Heart left ventricle (tissue), 16 donors: Measurements from ENCODE around the gene PSMB1. TPM values are rescaled to one million over a fixed set of nuclear protein-coding genes. Genes with fewer than 3 reads are reported as not detected.

Source experiments
- ATAC-seq, 4 donors: fragments of 200-7000 bp; cut with Tn5 transposase; one replicate each; pipeline ENCODE4 v1.9.1; 2020 to 2022; ENCODE audit warnings: moderate library complexity in 4 of 4, mild to moderate bottlenecking in 3 of 4, moderate number of reproducible peaks in 1 of 4
- DNase-seq, 5 donors: peaks; one replicate each; pipeline ENCODE4 v3.0.0-alpha.2; 2020
- H3K27ac ChIP-seq, 12 donors: fragments of 200-600 bp; sonication (generic) in 4 of 12; one replicate each; pipeline versions ENCODE4 v1.5.0 to v1.8.0; 2016 to 2022; ENCODE audit warnings: mild to moderate bottlenecking in 2 of 12
- H3K27me3 ChIP-seq, 9 donors: fragments of 200-600 bp; sonication (generic) in 2 of 9; one replicate each; pipeline versions ENCODE4 v1.5.1 to v1.8.0; 2016 to 2022; ENCODE audit warnings: mild to moderate bottlenecking in 3 of 9
- H3K36me3 ChIP-seq, 9 donors: fragments of 200-600 bp; sonication (generic) in 2 of 9; one replicate each; pipeline versions ENCODE4 v1.5.0 to v1.8.0; 2018 to 2022; ENCODE audit warnings: mild to moderate bottlenecking in 2 of 9
- H3K4me1 ChIP-seq, 12 donors: fragments of 200-600 bp; sonication (generic) in 4 of 12; one replicate each; pipeline versions ENCODE4 v1.5.0 to v1.8.0; 2016 to 2022; ENCODE audit warnings: mild to moderate bottlenecking in 3 of 12
- H3K4me3 ChIP-seq, 12 donors: fragments of 200-600 bp; sonication (generic) in 4 of 12; one replicate each; pipeline versions ENCODE4 v1.5.0 to v1.8.0; 2017 to 2022; ENCODE audit warnings: mild to moderate bottlenecking in 9 of 12, moderate library complexity in 4 of 12
- H3K9me3 ChIP-seq, 12 donors: fragments of 200-600 bp; sonication (generic) in 4 of 12; one replicate each; pipeline versions ENCODE4 v1.5.0 to v1.8.0; 2016 to 2022; ENCODE audit warnings: mild to moderate bottlenecking in 1 of 12
- CTCF ChIP-seq, 12 donors: fragments of 200-600 bp; sonication (generic) in 4 of 12; IDR thresholded peaks; one replicate each; pipeline versions ENCODE4 v1.5.0 to v1.8.0; 2018 to 2022; ENCODE audit warnings: antibody characterized with exemption in 12 of 12, mild to moderate bottlenecking in 5 of 12
- POLR2A ChIP-seq, 2 donors: fragments of 450-650 bp; IDR thresholded peaks; one replicate each; pipeline ENCODE4 v1.6.1; 2017; ENCODE audit warnings: antibody characterized with exemption in 2 of 2, mild to moderate bottlenecking in 2 of 2, moderate library complexity in 2 of 2
- WGBS, 4 donors: extraction: QIAGEN DNeasy Blood & Tissue Kit in 2 of 4; methylation state at CpG; one replicate each; pipeline versions ENCODE4 v1.1.5 to v1.1.7; 2013 to 2018; 5-methylcytosine and 5-hydroxymethylcytosine counted together
- intact Hi-C, 10 donors: fragments of 100-400 bp; cut with DNase I; formaldehyde crosslinking; loops; one replicate each; pipeline versions ENCODE4 v1.11.1 to v1.14.2; 2022
- polyA plus RNA-seq, 2 donors: library from polyadenylated mRNA; stranded (reverse); fragments of 200-250 nt; gene quantifications; one replicate each; pipeline ENCODE4 v1.2.3, GENCODE V29; 2013
- total RNA-seq, 9 donors: library from RNA; depleted of rRNA in 2 of 9; stranded (reverse); fragments of >200 nt in 2 of 9; fragmentation: NEBNext Ultra II Directional in 3 of 9; extraction: Animal tissue kit (Norgen Biotek cat#: 25700) in 3 of 9; gene quantifications; one replicate each; pipeline versions ENCODE4 v1.1.0 to v1.2.4, GENCODE V29; 2016 to 2023
- donor health status: ischemic (EF 13 %, LVEDD 7.1; RV severe dilation, severe dysfunction).
- donor health status: healthy with polysubstance abuse.
- donor health status: DM: no; HTN: yes; CAD: no.
- donor health status: DM: no; HTN: no; CAD: no.
- donor health status: ischemic (EF 25% LVEDD 6.9; RV normal size, moderate dysfunction).
- donor health status: ischemic (EF 25% LVEDD 5.7; RV mildly dilated, moderate dysfunction).
- donor health status: healthy.
- donor health status: DM: yes; HTN: yes; CAD: no.
- donor health status: ischemic (EF 35%, LVEDD 5.7; RV mildly dilated, moderate dysfunction).
- donor health status: nonischemic (EF 11% LVEDD 7.7; RV severe dilation, severe dysfunction).
- donor health status: DM: yes; HTN: yes; CAD: no.
- donor health status: PGD.
- donor health status: ischemic (EF 29% LVEDD 5.4; RV normal size, mild dysfunction).
- donor health status: nonischemic (EF 23%, LVEDD 6.1; RV moderate dilation, normal function).

Gene PSMB1
- total and polyA plus RNA-seq, 11 donors: 124 to 313 (median 146) TPM

- intact Hi-C loops: loop anchor here in 4 of 10 donors (10.0 kb wide), 3 partner anchors 232 to 1642 kb away; partner anchors contain the start of gene FAM120B (in 1 of the 4)
- Histone ChIP-seq H3K27ac (no peak overlapping the region), H3K4me3 (no peak overlapping the region)
Measured at GRCh38 chr6:170536671-170537070, 16.4 kb downstream of the PSMB1 start.

GRCh38 chr6:170535004-170535403 lies 18.1 kb downstream of the PSMB1 start:
- DNase-seq (no peak), ATAC-seq (no peak)
- TF ChIP-seq POLR2A (IDR thresholded peaks at IDR 0.05): no peak
- TF ChIP-seq CTCF (IDR thresholded peaks at IDR 0.05): no peak
- H3K36me3 ChIP-seq: peaks cover 0 to 90% (median 81%) of the 10 kb centered on the region in 9 donors
- peaks cover 0 to 2% (median 0%) of the 10 kb centered on the region in 12 donors for H3K4me1 ChIP-seq
- intact Hi-C loops: loop anchor here in 4 of 10 donors (10.0 kb wide), 3 partner anchors 230 to 1640 kb away; partner anchors contain the start of gene FAM120B (in 1 of the 4)
- no peak overlapping the region for H3K27ac ChIP-seq
- WGBS, 4 donors: 86 to 92% (median 91%) methylated on average over 5 of the region's 5 CpGs
- H3K9me3 ChIP-seq: no peaks in the 10 kb centered on the region
- no peaks in the 10 kb centered on the region for H3K27me3 ChIP-seq
- H3K4me3 ChIP-seq: no peak overlapping the region

More at GRCh38 chr6:170536671-170537070, 16.4 kb downstream of the PSMB1 start:
- no peak for TF ChIP-seq POLR2A (IDR thresholded peaks at IDR 0.05)
- TF ChIP-seq CTCF (IDR thresholded peaks at IDR 0.05): no peak
- Histone ChIP-seq H3K36me3 (peaks cover 0 to 100% (median 96%) of the 10 kb centered on the region in 9 donors), H3K9me3 (no peaks in the 10 kb centered on the region), H3K27me3 (no peaks in the 10 kb centered on the region), H3K4me1 (peaks cover 0 to 11% (median 2%) of the 10 kb centered on the region in 12 donors)
- DNase-seq: no peak
- no peak for ATAC-seq
- 89 to 94% (median 91%) methylated on average over 5 of the region's 5 CpGs for WGBS, 4 donors

- no peak overlapping the region for H3K27ac ChIP-seq
- peaks cover 0 to 77% (median 69%) of the 10 kb centered on the region in 9 donors for H3K36me3 ChIP-seq
- DNase-seq (no peak), ATAC-seq (no peak)
- H3K4me3 ChIP-seq: no peak overlapping the region
- no peaks in the 10 kb centered on the region for H3K9me3 ChIP-seq
- H3K27me3 ChIP-seq: no peaks in the 10 kb centered on the region
- 76 to 85% (median 79%) methylated on average over 2 of the region's 2 CpGs for WGBS, 4 donors
- intact Hi-C loops: loop anchor here in 5 of 10 donors (5.0 to 10.0 kb wide), 5 partner anchors 229 to 1639 kb away; partner anchors contain the start of gene FAM120B (in 1 of the 5)
- TF ChIP-seq CTCF (IDR thresholded peaks at IDR 0.05) (no peak), POLR2A (IDR thresholded peaks at IDR 0.05) (no peak)
- H3K4me1 ChIP-seq: peaks cover 0 to 4% (median 0%) of the 10 kb centered on the region in 12 donors
Measured at GRCh38 chr6:170533792-170534191, 19.3 kb downstream of the PSMB1 start.

GRCh38 chr6:170532867-170533488 lies 20.1 kb downstream of the PSMB1 start:
- intact Hi-C loops: loop anchor here in 5 of 10 donors (5.0 to 10.0 kb wide), 5 partner anchors 228 to 1638 kb away; partner anchors contain the start of gene FAM120B (in 1 of the 5)
- H3K27ac ChIP-seq: no peak overlapping the region
- ATAC-seq (no peak), DNase-seq (no peak)
- TF ChIP-seq CTCF (IDR thresholded peaks at IDR 0.05) (no peak), POLR2A (IDR thresholded peaks at IDR 0.05) (no peak)
- peaks cover 0 to 4% (median 0%) of the 10 kb centered on the region in 12 donors for H3K4me1 ChIP-seq
- H3K4me3 ChIP-seq: no peak overlapping the region
- 86 to 93% (median 91%) methylated on average over 7 of the region's 7 CpGs for WGBS, 4 donors
- H3K36me3 ChIP-seq: peaks cover 0 to 69% (median 61%) of the 10 kb centered on the region in 9 donors
- H3K27me3 ChIP-seq: no peaks in the 10 kb centered on the region
- H3K9me3 ChIP-seq: no peaks in the 10 kb centered on the region
